Erythroblast (primary cell): ENCODE results near the gene DPP4.

Experiments
- GATA1 ChIP-seq: IDR thresholded peaks from 2 replicates; pipeline ENCODE4 v1.6.1; 2011; ENCODE audit warnings: low read depth, mild to moderate bottlenecking, control low read depth, low read length, moderate library complexity
- POLR2A ChIP-seq: IDR thresholded peaks from 2 replicates; pipeline ENCODE4 v1.6.1; 2011; ENCODE audit warnings: mild to moderate bottlenecking, low read length

- TF ChIP-seq POLR2A: no peak
- no peak for TF ChIP-seq GATA1
Measured at GRCh38 chr2:162075689-162076132, 1.7 kb upstream of the DPP4 start.
